ENCODE measurements around the gene CFAP410. TPM values are rescaled to one million over a fixed set of nuclear protein-coding genes. Genes with fewer than 3 reads are reported as not detected.

The CFAP410 gene
- polyA plus RNA-seq, 3 donors from 2014 or later, result 30.0 to 36.4 (median 31.6) TPM

Other genes starting within 250 kb of the CFAP410 start
- 10 to 100 TPM in 1 of 3 donors, 1 to 10 TPM in 1, under 1 TPM in 1; 0.63 to 23.8 (median 7.4) TPM for gene PWP2, start 232.0 kb downstream of the CFAP410 start, polyA plus RNA-seq
- gene GATD3, start 205.7 kb downstream of the CFAP410 start, polyA plus RNA-seq, result 10 to 100 TPM; 20.9 to 51.9 (median 51.8) TPM
- not detected for gene ICOSLG, start 98.4 kb downstream of the CFAP410 start, polyA plus RNA-seq
- not detected for gene DNMT3L, start 77.5 kb downstream of the CFAP410 start, polyA plus RNA-seq
- not detected for gene AIRE, start 53.5 kb downstream of the CFAP410 start, polyA plus RNA-seq
- 10 to 100 TPM; 57.9 to 88.8 (median 84.6) TPM for gene PFKL, start 39.3 kb downstream of the CFAP410 start, polyA plus RNA-seq
- gene TRPM2, start 14.2 kb upstream of the CFAP410 start, polyA plus RNA-seq, result 10 to 100 TPM in 1 of 3 donors, 1 to 10 TPM in 2; 3.0 to 11.1 (median 4.4) TPM
- under 1 TPM in 1 of 3 donors, not detected in 2; 0.29 TPM for gene LRRC3, start 116.1 kb upstream of the CFAP410 start, polyA plus RNA-seq
- not detected for gene KRTAP10-1, start 200.8 kb upstream of the CFAP410 start, polyA plus RNA-seq
- not detected for gene KRTAP10-2, start 212.1 kb upstream of the CFAP410 start, polyA plus RNA-seq
- gene KRTAP10-3, start 219.4 kb upstream of the CFAP410 start, polyA plus RNA-seq, result not detected
- gene KRTAP10-4, start 234.3 kb upstream of the CFAP410 start, polyA plus RNA-seq, result not detected
- not detected for gene KRTAP10-5, start 241.2 kb upstream of the CFAP410 start, polyA plus RNA-seq

Measured in immature natural killer cell (primary cell).